ENCODE results near the gene NDUFA13. TPM values are rescaled to one million over a fixed set of nuclear protein-coding genes. Genes with fewer than 3 reads are reported as not detected.

NDUFA13 gene
- total RNA-seq, 1 experiment from 2014 or later = 203 TPM

- Histone ChIP-seq H3F3A (ENCODE audit: insufficient read depth, low read depth) (peaks cover 22% of the 10 kb centered on the region), H3K4me3 (no peak overlapping the region), H4K20me1 (ENCODE audit: insufficient read depth) (no peaks in the 10 kb centered on the region), H3K36me3 (ENCODE audit: low read depth) (no peaks in the 10 kb centered on the region), H3K4me2 (no peak overlapping the region), H3K9me2 (ENCODE audit: insufficient read depth) (no peaks in the 10 kb centered on the region), H3K27me3 (ENCODE audit: insufficient read depth, low read depth) (no peaks in the 10 kb centered on the region), H3K79me2 (ENCODE audit: low read depth) (no peaks in the 10 kb centered on the region), H3K27ac (no peak overlapping the region), H3K4me1 (replicated peaks; ENCODE audit: insufficient read depth) (no peaks in the 10 kb centered on the region), H2AFZ (no peak overlapping the region), H3K9me3 (ENCODE audit: insufficient read depth, low read depth) (no peaks in the 10 kb centered on the region)
- no peak for TF ChIP-seq EZH2 (IDR thresholded peaks at IDR 0.05; ENCODE audit: low read depth)
- peak; percentile 85 for TF ChIP-seq CTCF (conservative IDR thresholded peaks at IDR 0.05)
- ChIA-PET POLR2A (ENCODE audit: unreplicated experiment) (no interaction called here), CTCF (interaction anchor here (0.7 to 1.0 kb wide), 2 partner anchors 21 to 25 kb away, joined by 3 to 9 read pairs; no protein-coding TSS in a partner anchor)
- intact Hi-C loops (cut with micrococcal nuclease; ENCODE audit: unreplicated experiment) = loop anchor here (5.0 kb wide), 1 partner anchor 90 kb away; the partner anchor contains the start of gene GMIP
- no TSS peak for BruUV-seq (replicated peaks)
- peak in 1 of 2 experiments; percentile 52 for DNase-seq
Measured at GRCh38 chr19:19552798-19553197, 36.8 kb downstream of the NDUFA13 start.

- H3K36me3 ChIP-seq (ENCODE audit: low read depth) = no peaks in the 10 kb centered on the region
- peaks cover 17% of the 10 kb centered on the region for H3F3A ChIP-seq (ENCODE audit: insufficient read depth, low read depth)
- POLR2A ChIA-PET (ENCODE audit: unreplicated experiment) = interaction anchor here (0.6 kb wide), 1 partner anchor 148 kb away, joined by 3 read pairs; no protein-coding TSS in a partner anchor
- no peaks in the 10 kb centered on the region for H3K4me1 ChIP-seq (replicated peaks; ENCODE audit: insufficient read depth)
- no peak overlapping the region for H2AFZ ChIP-seq
- no peak overlapping the region for H3K4me2 ChIP-seq
- DNase-seq = no peak
- no peaks in the 10 kb centered on the region for H3K9me3 ChIP-seq (ENCODE audit: insufficient read depth, low read depth)
- no peak overlapping the region for H3K4me3 ChIP-seq
- no TSS peak for BruUV-seq (replicated peaks)
- H3K27ac ChIP-seq = no peak overlapping the region
- H3K9me2 ChIP-seq (ENCODE audit: insufficient read depth) = no peaks in the 10 kb centered on the region
- no peaks in the 10 kb centered on the region for H3K79me2 ChIP-seq (ENCODE audit: low read depth)
- intact Hi-C loops (cut with micrococcal nuclease; ENCODE audit: unreplicated experiment) = loop anchor here (5.0 kb wide), 1 partner anchor 89 kb away; the partner anchor contains the start of gene GMIP
- no peaks in the 10 kb centered on the region for H3K27me3 ChIP-seq (ENCODE audit: insufficient read depth, low read depth)
- CTCF ChIA-PET = interaction anchor here (0.6 to 1.1 kb wide), 4 partner anchors 21 to 223 kb away, joined by 3 to 19 read pairs (median 4); no protein-coding TSS in a partner anchor
- no peaks in the 10 kb centered on the region for H4K20me1 ChIP-seq (ENCODE audit: insufficient read depth)
- TF ChIP-seq CTCF (conservative IDR thresholded peaks at IDR 0.05) (no peak), EZH2 (IDR thresholded peaks at IDR 0.05; ENCODE audit: low read depth) (no peak)
Measured at GRCh38 chr19:19553670-19554069, 37.6 kb downstream of the NDUFA13 start.

- Histone ChIP-seq H3F3A (ENCODE audit: insufficient read depth, low read depth) (peaks cover 16% of the 10 kb centered on the region), H3K27ac (no peak overlapping the region), H3K9me2 (ENCODE audit: insufficient read depth) (no peaks in the 10 kb centered on the region), H3K79me2 (ENCODE audit: low read depth) (no peaks in the 10 kb centered on the region), H3K4me1 (replicated peaks; ENCODE audit: insufficient read depth) (no peaks in the 10 kb centered on the region), H2AFZ (no peak overlapping the region), H3K4me3 (no peak overlapping the region), H4K20me1 (ENCODE audit: insufficient read depth) (no peaks in the 10 kb centered on the region), H3K9me3 (ENCODE audit: insufficient read depth, low read depth) (no peaks in the 10 kb centered on the region), H3K36me3 (ENCODE audit: low read depth) (no peaks in the 10 kb centered on the region), H3K27me3 (ENCODE audit: insufficient read depth, low read depth) (no peaks in the 10 kb centered on the region), H3K4me2 (no peak overlapping the region)
- peak in 1 of 2 experiments; percentile 31 for DNase-seq
- BruUV-seq (replicated peaks) = no TSS peak
- intact Hi-C loops (cut with micrococcal nuclease; ENCODE audit: unreplicated experiment) = loop anchor here (5.0 kb wide), 1 partner anchor 88 kb away; the partner anchor contains the start of gene GMIP
- CTCF ChIA-PET = interaction anchor here (0.6 to 1.1 kb wide), 3 partner anchors 22 to 66 kb away, joined by 3 to 19 read pairs (median 5); no protein-coding TSS in a partner anchor
- POLR2A ChIA-PET (ENCODE audit: unreplicated experiment) = interaction anchor here (0.6 kb wide), 1 partner anchor 149 kb away, joined by 3 read pairs; no protein-coding TSS in a partner anchor
- TF ChIP-seq CTCF (conservative IDR thresholded peaks at IDR 0.05) (peak; percentile 92), EZH2 (IDR thresholded peaks at IDR 0.05; ENCODE audit: low read depth) (no peak)
Measured at GRCh38 chr19:19554074-19555023, 38.3 kb downstream of the NDUFA13 start.
